Tibial nerve (tissue), 4 donors: Measurements from ENCODE around the gene COMMD1. TPM values are rescaled to one million over a fixed set of nuclear protein-coding genes. Genes with fewer than 3 reads are reported as not detected.

Experiments
- DNase-seq, 2 donors: peaks; one replicate each; pipeline ENCODE4 v3.0.0-alpha.2; 2019; ENCODE audit warnings: low spot score in 2 of 2
- H3K27ac ChIP-seq, 4 donors: fragments of 200-600 bp; sonication (generic) in 3 of 4; one replicate each; pipeline ENCODE4 v1.5.1; 2017 to 2019; ENCODE audit warnings: mild to moderate bottlenecking in 1 of 4
- H3K27me3 ChIP-seq, 2 donors: fragments of 200-600 bp; sonication (generic) in 1 of 2; one replicate each; pipeline versions ENCODE4 v1.5.1 to v1.6.0; 2017 to 2019
- H3K36me3 ChIP-seq, 3 donors: fragments of 200-600 bp; sonication (generic); one replicate each; pipeline ENCODE4 v1.5.1; 2018 to 2019
- H3K4me1 ChIP-seq, 4 donors: fragments of 200-600 bp; sonication (generic) in 3 of 4; one replicate each; pipeline ENCODE4 v1.5.1; 2017 to 2019
- H3K4me3 ChIP-seq, 4 donors: fragments of 200-600 bp; sonication (generic) in 3 of 4; one replicate each; pipeline ENCODE4 v1.5.1; 2017 to 2019; ENCODE audit warnings: mild to moderate bottlenecking in 1 of 4, moderate library complexity in 1 of 4
- H3K9me3 ChIP-seq, 4 donors: fragments of 200-600 bp; sonication (generic) in 3 of 4; one replicate each; pipeline ENCODE4 v1.5.1; 2017 to 2019
- CTCF ChIP-seq, 5 experiments: fragments of 200-600 bp in 3 of 5; fragments of 450-650 bp in 2 of 5; sonication (generic) in 3 of 5; IDR thresholded peaks; one replicate each; pipeline ENCODE4 v1.5.1; 2016 to 2019; ENCODE audit warnings: antibody characterized with exemption in 5 of 5, mild to moderate bottlenecking in 3 of 5, moderate library complexity in 2 of 5
- EP300 ChIP-seq, 2 donors: sonication (generic); formaldehyde crosslinking; IDR thresholded peaks; one replicate each; pipeline ENCODE4 v1.6.1; 2017; ENCODE audit warnings: antibody characterized with exemption in 2 of 2, mild to moderate bottlenecking in 1 of 2
- POLR2A ChIP-seq, 2 donors: fragments of 450-650 bp; IDR thresholded peaks; one replicate each; pipeline ENCODE4 v1.6.1; 2017; ENCODE audit warnings: antibody characterized with exemption in 2 of 2, mild to moderate bottlenecking in 2 of 2, moderate library complexity in 2 of 2
- WGBS, 2 donors: methylation state at CpG; one replicate each; pipeline ENCODE4 v1.1.5; 2018; 5-methylcytosine and 5-hydroxymethylcytosine counted together
- total RNA-seq, 4 donors: library from RNA; depleted of rRNA; stranded (reverse); fragments of >200 nt; gene quantifications; one replicate each; pipeline ENCODE4 v1.1.0, GENCODE V29; 2016

COMMD1 gene
- total RNA-seq, 4 donors from 2014 or later = 29.6 to 49.2 (median 43.7) TPM

GRCh38 chr2:62163106-62163831 lies 257.8 kb downstream of the COMMD1 start:
- WGBS, 2 donors = 81 to 92% methylated on average over 3 of the region's 3 CpGs
- TF ChIP-seq EP300 (IDR thresholded peaks at IDR 0.05) (no peak), POLR2A (IDR thresholded peaks at IDR 0.05) (no peak), CTCF (IDR thresholded peaks at IDR 0.05) (no peak)
- Histone ChIP-seq H3K4me3 (no peak overlapping the region), H3K27ac (peak overlapping the region in 1 of 4 donors; percentile 48), H3K4me1 (peaks cover 0 to 12% (median 0%) of the 10 kb centered on the region in 4 donors), H3K36me3 (no peaks in the 10 kb centered on the region), H3K27me3 (no peaks in the 10 kb centered on the region), H3K9me3 (no peaks in the 10 kb centered on the region)
- DNase-seq = no peak

GRCh38 chr2:62163834-62164233 lies 258.4 kb downstream of the COMMD1 start:
- Histone ChIP-seq H3K27ac (peak overlapping the region in 1 of 4 donors; percentile 48), H3K4me3 (no peak overlapping the region), H3K36me3 (no peaks in the 10 kb centered on the region), H3K9me3 (no peaks in the 10 kb centered on the region), H3K27me3 (no peaks in the 10 kb centered on the region), H3K4me1 (peaks cover 0 to 9% (median 0%) of the 10 kb centered on the region in 4 donors)
- TF ChIP-seq EP300 (IDR thresholded peaks at IDR 0.05) (no peak), POLR2A (IDR thresholded peaks at IDR 0.05) (no peak), CTCF (IDR thresholded peaks at IDR 0.05) (no peak)
- DNase-seq = no peak
- WGBS, 2 donors = 47 to 56% methylated on average over 2 of the region's 2 CpGs

- no peak for DNase-seq
- no peak overlapping the region for H3K27ac ChIP-seq
- H3K36me3 ChIP-seq = no peaks in the 10 kb centered on the region
- H3K9me3 ChIP-seq = no peaks in the 10 kb centered on the region
- H3K4me1 ChIP-seq = peaks cover 0 to 27% (median 0%) of the 10 kb centered on the region in 4 donors
- no peak overlapping the region for H3K4me3 ChIP-seq
- no peaks in the 10 kb centered on the region for H3K27me3 ChIP-seq
- TF ChIP-seq EP300 (IDR thresholded peaks at IDR 0.05) (no peak), CTCF (IDR thresholded peaks at IDR 0.05) (no peak), POLR2A (IDR thresholded peaks at IDR 0.05) (no peak)
- WGBS, 2 donors = 68 to 73% methylated on average over 4 of the region's 4 CpGs
Observed at GRCh38 chr2:62175728-62176127, 270.3 kb downstream of the COMMD1 start.

- Histone ChIP-seq H3K4me3 (no peak overlapping the region), H3K27ac (no peak overlapping the region), H3K9me3 (no peaks in the 10 kb centered on the region), H3K4me1 (peaks cover 0 to 27% (median 0%) of the 10 kb centered on the region in 4 donors), H3K27me3 (no peaks in the 10 kb centered on the region), H3K36me3 (no peaks in the 10 kb centered on the region)
- no peak for DNase-seq
- TF ChIP-seq POLR2A (IDR thresholded peaks at IDR 0.05) = no peak
- TF ChIP-seq EP300 (IDR thresholded peaks at IDR 0.05) = no peak
- TF ChIP-seq CTCF (IDR thresholded peaks at IDR 0.05) = no peak
Observed at GRCh38 chr2:62176801-62177200, 271.3 kb downstream of the COMMD1 start.

- H3K27me3 ChIP-seq = no peaks in the 10 kb centered on the region
- no peak overlapping the region for H3K4me3 ChIP-seq
- DNase-seq = no peak
- H3K9me3 ChIP-seq = no peaks in the 10 kb centered on the region
- WGBS, 2 donors = 98 to 99% methylated on average over 4 of the region's 4 CpGs
- peaks cover 0 to 27% (median 0%) of the 10 kb centered on the region in 4 donors for H3K4me1 ChIP-seq
- no peaks in the 10 kb centered on the region for H3K36me3 ChIP-seq
- no peak overlapping the region for H3K27ac ChIP-seq
- TF ChIP-seq EP300 (IDR thresholded peaks at IDR 0.05) = no peak
- no peak for TF ChIP-seq CTCF (IDR thresholded peaks at IDR 0.05)
- no peak for TF ChIP-seq POLR2A (IDR thresholded peaks at IDR 0.05)
Observed at GRCh38 chr2:62177392-62178049, 272.0 kb downstream of the COMMD1 start.
